Stomach smooth muscle (tissue), 2 donors: Measurements from ENCODE around the gene RNF182.
"Not testable (repeated sequence)": the region's sequence is repeated elsewhere in the genome, so short reads cannot be mapped to it uniquely, and the experiment has no call there.

ENCODE experiments used
- H3K27ac ChIP-seq: one replicate; pipeline ENCODE4 v1.7.0; 2013; ENCODE audit warnings: mild to moderate bottlenecking, low read length, inconsistent platforms
- H3K27me3 ChIP-seq, 2 donors: one replicate each; pipeline ENCODE4 v1.7.0; 2013; ENCODE audit warnings: low read length in 2 of 2; ENCODE audit not compliant: insufficient read depth in 2 of 2, control insufficient read depth in 1 of 2
- H3K36me3 ChIP-seq, 2 donors: one replicate each; pipeline ENCODE4 v1.7.0; 2013; ENCODE audit warnings: low read length in 2 of 2; ENCODE audit not compliant: control insufficient read depth in 2 of 2, insufficient read depth in 2 of 2
- H3K4me1 ChIP-seq: one replicate; pipeline ENCODE4 v1.7.0; 2013; ENCODE audit warnings: low read length; ENCODE audit not compliant: control insufficient read depth, insufficient read depth
- H3K4me3 ChIP-seq, 2 donors: one replicate each; pipeline ENCODE4 v1.7.0; 2013; ENCODE audit warnings: low read length in 2 of 2
- H3K9ac ChIP-seq, 2 donors: one replicate each; pipeline ENCODE4 v1.7.0; 2013; ENCODE audit warnings: low read length in 2 of 2, mild to moderate bottlenecking in 1 of 2
- H3K9me3 ChIP-seq, 2 donors: one replicate each; pipeline ENCODE4 v1.7.0; 2013; ENCODE audit warnings: low read length in 2 of 2; ENCODE audit not compliant: control insufficient read depth in 2 of 2
- donor health status: healthy.
- donor health status: Pancreatic carcinoma.

Gene RNF182

DNA sequence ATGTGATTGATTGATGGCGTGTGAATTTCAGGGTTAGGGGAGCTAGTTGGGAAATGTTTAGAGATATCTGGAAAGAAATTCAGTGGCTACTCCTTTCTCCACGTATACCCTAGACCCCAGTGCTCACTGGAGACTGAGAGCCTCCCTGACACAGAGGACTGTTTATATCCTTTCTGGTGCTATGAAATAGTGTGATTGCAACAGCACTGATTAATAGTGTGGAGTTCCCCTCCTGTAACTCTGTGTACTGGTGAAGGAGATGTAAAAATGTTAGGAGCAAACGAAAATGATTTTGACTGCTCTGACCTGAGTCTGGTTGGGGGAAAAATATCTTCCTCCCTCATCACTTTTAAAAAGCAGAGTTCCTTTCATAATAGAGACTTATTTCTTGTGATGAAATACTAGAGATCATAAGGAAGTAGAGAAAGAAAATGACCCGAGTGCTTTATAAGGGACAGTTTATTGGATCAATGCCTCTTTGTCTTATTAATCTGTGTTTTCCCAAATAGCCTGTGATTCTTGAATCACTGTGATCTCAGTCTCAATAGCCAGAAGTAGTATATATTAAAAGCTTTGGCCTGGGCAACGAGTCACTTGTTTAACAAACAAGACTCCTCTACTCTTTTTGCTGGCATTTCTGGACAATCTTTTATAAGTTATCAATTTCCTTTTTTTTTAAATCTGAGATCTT lies 92.3 kb downstream of the RNF182 start:
- no peak overlapping the region for H3K27ac ChIP-seq
- peaks cover 6% of the 10 kb centered on the region for H3K4me1 ChIP-seq
- H3K9me3 ChIP-seq: peaks cover 0 to 6% of the 10 kb centered on the region in 2 donors
- H3K4me3 ChIP-seq: no peak overlapping the region
- no peak overlapping the region for H3K9ac ChIP-seq
- H3K27me3 ChIP-seq: no peaks in the 10 kb centered on the region
- no peaks in the 10 kb centered on the region for H3K36me3 ChIP-seq

DNA sequence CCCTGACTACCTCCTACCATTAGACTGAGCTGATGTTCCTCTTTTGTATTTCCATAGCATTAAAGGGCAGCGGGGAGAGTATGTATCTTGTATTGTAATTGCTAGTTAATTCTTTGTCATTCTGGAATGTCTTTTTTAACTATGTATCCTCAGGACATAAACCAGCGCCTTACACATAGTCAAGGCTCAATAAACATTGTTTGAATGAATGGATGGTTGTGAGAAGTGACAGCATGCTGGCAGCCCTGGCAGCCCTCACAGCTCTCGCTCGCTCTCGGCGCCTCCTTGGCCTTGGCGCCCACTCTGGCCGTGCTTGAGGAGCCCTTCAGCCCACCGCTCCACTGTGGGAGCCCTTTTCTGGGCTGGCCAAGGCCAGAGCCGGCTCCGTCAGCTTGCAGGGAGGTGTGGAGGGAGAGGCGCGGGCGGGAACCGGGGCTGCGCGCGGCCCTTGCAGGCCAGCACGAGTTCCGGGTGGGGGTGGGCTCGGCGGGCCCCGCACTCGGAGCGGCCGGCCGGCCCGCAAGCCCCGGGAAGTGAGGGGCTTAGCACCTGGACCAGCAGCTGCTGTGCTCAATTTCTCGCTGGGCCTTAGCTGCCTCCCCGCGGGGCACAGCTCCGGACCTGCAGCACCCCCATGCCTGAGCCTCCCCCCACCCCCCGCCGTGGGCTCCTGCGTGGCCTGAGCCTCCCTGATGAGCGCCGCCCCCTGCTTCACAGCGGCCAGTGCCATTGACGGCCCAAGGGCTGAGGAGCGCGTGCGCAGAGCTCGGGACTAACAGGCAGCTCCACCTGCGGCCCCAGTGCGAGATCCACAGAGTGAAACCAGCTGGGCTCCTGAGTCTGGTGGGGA lies 93.1 kb downstream of the RNF182 start:
- H3K4me3 ChIP-seq: no peak overlapping the region
- H3K27ac ChIP-seq: no peak overlapping the region
- peaks cover 6% of the 10 kb centered on the region for H3K4me1 ChIP-seq
- H3K9me3 ChIP-seq: no peaks in the 10 kb centered on the region
- H3K27me3 ChIP-seq: no peaks in the 10 kb centered on the region
- no peak overlapping the region for H3K9ac ChIP-seq
- no peaks in the 10 kb centered on the region for H3K36me3 ChIP-seq

DNA sequence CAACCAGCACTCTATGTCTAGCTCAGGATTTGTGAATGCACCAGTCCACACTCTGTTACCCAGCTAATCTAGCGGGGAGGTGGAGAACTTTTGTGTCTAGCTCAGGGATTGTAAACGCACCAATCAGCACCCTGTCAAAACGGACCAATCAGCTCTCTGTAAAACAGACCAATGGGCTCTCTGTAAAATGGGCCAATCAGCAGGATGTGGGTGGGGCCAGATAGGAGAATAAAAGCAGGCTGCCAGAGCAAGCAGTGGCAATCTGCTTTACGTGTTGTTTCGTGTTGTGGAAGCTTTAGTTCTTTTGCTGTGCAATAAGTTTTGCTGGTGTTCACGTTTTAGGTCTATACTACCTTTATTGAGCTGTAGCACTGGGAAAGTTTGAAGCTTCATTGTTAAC lies 93.8 kb downstream of the RNF182 start:
- H3K36me3 ChIP-seq, H3K4me1 ChIP-seq, H3K4me3 ChIP-seq, H3K27me3 ChIP-seq, H3K9me3 ChIP-seq, H3K27ac ChIP-seq, H3K9ac ChIP-seq: not testable (repeated sequence)

DNA sequence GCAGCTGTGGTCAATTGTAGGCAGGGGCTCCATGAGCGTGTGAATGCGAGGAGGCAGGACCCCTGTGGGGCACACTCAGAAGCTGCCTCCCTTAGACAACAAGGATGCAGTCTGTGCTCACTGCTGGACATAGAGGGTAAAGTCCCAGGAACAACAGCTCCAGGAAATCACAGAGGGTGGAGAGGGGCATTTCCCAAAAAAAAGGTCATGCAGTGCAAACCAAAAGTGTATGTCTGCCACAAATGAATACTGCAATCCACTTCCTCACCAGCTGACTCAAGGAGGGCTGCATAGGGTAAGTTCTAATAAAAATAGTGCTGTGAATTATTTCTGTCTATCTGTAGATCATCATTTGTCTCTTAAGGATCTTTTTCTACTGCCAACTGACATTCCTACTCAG lies 95.8 kb downstream of the RNF182 start:
- Histone ChIP-seq H3K4me3 (no peak overlapping the region), H3K9ac (no peak overlapping the region), H3K36me3 (no peaks in the 10 kb centered on the region)

DNA sequence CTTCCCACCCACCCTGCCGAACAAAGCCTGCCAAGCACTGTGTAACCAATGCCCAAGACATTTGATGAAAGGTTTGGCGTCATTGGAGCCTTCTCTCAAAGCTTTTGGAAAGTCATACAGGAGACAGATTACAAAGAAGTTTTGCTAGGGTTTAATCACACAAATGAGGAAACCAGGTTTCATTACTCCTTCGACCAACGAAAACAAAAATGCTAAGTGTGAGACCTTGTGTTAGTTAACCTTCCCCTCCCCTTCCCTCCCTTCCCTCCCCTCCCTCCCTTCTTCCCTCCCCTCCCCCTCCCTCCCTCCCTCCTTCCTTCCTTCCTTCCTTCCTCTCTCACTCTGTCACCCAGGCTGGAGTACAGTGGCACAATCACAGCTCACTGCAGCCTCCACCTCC lies 96.7 kb downstream of the RNF182 start:
- H3K27ac ChIP-seq: no peak overlapping the region
- H3K27me3 ChIP-seq: no peaks in the 10 kb centered on the region
- no peak overlapping the region for H3K4me3 ChIP-seq
- no peaks in the 10 kb centered on the region for H3K9me3 ChIP-seq
- H3K36me3 ChIP-seq: no peaks in the 10 kb centered on the region
- peaks cover 4% of the 10 kb centered on the region for H3K4me1 ChIP-seq
- no peak overlapping the region for H3K9ac ChIP-seq

More for the DNA sequence above, 95.8 kb downstream of the RNF182 start:
- Histone ChIP-seq H3K4me1 (peaks cover 6% of the 10 kb centered on the region), H3K27me3 (no peaks in the 10 kb centered on the region), H3K9me3 (no peaks in the 10 kb centered on the region), H3K27ac (no peak overlapping the region)

DNA sequence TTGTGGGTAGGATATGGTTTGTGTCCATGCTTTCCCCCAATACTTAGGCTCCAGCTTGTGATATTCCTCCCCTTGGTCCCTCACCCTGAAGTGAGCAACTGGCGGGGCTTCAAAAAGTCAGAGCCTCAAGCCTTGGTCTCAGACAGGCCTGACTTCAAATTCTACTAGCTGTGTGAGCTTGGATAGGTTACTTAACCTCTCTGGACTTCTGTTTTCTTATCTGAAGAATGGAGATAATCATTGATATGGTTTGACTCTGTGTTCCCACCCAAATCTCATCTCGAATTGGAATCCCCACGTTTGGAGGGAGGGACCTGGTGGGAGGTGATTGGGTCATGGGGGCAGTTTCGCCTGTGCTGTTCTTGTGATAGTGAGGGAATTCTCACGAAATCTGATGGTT lies 97.9 kb downstream of the RNF182 start:
- H3K4me3 ChIP-seq: no peak overlapping the region
- no peaks in the 10 kb centered on the region for H3K9me3 ChIP-seq
- H3K9ac ChIP-seq: no peak overlapping the region
- no peaks in the 10 kb centered on the region for H3K4me1 ChIP-seq
- H3K27ac ChIP-seq: no peak overlapping the region
- no peaks in the 10 kb centered on the region for H3K36me3 ChIP-seq
- no peaks in the 10 kb centered on the region for H3K27me3 ChIP-seq

DNA sequence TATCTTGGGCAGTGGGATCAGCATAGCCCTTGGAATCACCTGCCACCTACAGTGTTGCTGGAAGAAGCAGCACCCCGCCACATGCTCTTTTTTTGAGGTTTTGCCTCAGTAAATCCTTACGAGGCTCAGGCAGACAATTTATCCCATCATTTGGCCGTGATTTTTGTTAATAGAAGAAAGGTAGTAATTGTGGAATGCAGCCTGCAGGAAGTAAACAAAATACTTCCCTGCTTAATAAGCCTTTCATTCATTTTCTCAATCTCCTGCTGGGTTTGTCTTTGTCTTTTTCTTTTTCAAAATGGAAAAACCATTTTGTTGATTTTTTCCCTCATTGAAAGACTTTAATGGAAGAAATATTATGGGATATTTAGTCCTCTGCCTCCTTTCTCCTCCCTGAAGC lies 99.1 kb downstream of the RNF182 start:
- Histone ChIP-seq H3K27me3 (no peaks in the 10 kb centered on the region), H3K36me3 (no peaks in the 10 kb centered on the region), H3K9ac (no peak overlapping the region), H3K4me1 (no peaks in the 10 kb centered on the region), H3K4me3 (no peak overlapping the region), H3K9me3 (no peaks in the 10 kb centered on the region), H3K27ac (no peak overlapping the region)

DNA sequence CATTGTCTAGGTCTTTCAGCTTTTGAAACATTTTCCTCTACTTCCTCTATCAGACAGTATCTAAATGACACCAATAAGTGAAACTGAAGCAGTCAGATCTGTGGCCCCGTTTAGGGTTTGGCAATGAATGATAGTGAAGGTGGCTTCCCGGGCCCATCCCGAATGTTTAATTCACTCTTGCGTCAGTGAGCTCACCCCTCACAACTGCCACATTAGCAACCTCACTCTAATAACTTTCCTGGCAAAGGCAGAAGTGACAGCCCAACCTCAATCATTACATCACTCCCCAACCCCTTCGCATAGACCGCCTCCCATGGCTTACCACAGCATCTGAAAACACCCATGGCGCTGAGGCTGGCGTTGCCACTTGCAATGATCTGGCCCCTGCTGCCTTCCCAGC lies 100.4 kb downstream of the RNF182 start:
- Histone ChIP-seq H3K4me3 (no peak overlapping the region), H3K27me3 (no peaks in the 10 kb centered on the region), H3K27ac (no peak overlapping the region), H3K36me3 (no peaks in the 10 kb centered on the region), H3K9ac (no peak overlapping the region), H3K9me3 (no peaks in the 10 kb centered on the region), H3K4me1 (no peaks in the 10 kb centered on the region)

DNA sequence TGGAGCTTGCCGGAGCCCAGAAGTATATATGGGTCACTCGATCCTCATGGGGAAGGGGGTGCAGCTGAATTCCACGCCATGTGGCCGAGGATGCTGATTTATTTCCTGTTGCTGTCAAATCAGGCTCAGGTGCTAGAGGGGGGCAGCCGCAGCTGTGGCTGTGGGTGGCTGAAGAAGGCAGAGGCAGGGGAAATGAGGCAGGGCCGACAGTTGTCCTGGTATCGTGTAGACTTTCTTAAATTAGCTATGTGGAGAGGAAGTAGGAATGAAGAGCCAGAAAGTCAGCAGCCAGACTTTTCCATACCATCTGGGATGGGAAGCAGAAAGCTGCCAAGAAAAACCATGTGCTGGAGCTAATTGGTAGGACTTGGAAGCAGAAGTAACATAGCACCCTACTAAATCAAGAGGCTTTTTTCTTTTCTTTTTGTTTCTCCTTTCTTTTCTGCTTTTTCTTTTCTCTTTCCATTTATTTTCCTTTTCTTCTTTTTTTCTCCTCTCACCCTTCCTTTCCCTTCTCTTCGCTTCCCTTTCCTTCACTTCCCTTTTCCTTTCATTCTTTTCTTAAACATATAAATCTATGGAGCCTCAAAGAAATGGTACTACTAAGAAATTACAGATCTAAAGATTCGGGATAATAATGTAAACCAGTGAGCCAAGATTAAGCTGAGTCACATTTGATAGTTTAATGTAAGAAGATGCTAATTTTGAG lies 102.2 kb downstream of the RNF182 start:
- Histone ChIP-seq H3K27me3 (no peaks in the 10 kb centered on the region), H3K27ac (no peak overlapping the region), H3K9ac (no peak overlapping the region), H3K4me3 (no peak overlapping the region), H3K9me3 (no peaks in the 10 kb centered on the region), H3K36me3 (no peaks in the 10 kb centered on the region), H3K4me1 (peaks cover 4% of the 10 kb centered on the region)

DNA sequence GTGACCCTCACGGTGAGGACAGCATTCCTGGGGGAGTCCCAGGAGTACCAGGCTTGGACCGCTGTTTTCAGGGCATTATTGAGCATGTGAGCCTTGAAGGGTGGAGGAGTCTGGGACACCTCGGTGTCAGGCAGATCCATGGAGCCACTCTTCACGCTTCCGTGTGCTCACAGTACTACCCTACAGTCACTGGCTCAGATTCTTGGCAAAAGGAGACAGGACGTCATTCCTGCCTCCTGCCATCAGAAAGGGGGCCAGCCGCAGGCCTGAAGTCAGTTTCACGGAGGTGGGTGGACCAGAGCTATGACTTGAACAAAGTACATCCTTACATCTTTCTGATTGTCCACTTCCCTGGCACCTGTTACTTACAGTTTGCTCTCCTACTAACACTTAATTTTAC lies 103.9 kb downstream of the RNF182 start:
- Histone ChIP-seq H3K4me1 (peaks cover 4% of the 10 kb centered on the region), H3K4me3 (no peak overlapping the region), H3K9me3 (no peaks in the 10 kb centered on the region), H3K27me3 (no peaks in the 10 kb centered on the region), H3K9ac (no peak overlapping the region), H3K36me3 (no peaks in the 10 kb centered on the region), H3K27ac (no peak overlapping the region)
